ENCODE measurements around the gene GGT6.

Gene GGT6

GRCh38 chr17:4576729-4577322 is 16.4 kb upstream of the GGT6 start:
- in situ Hi-C loops (cut with MboI; ENCODE audit: low sequenced_read_pairs) = no loop called here

DNA sequence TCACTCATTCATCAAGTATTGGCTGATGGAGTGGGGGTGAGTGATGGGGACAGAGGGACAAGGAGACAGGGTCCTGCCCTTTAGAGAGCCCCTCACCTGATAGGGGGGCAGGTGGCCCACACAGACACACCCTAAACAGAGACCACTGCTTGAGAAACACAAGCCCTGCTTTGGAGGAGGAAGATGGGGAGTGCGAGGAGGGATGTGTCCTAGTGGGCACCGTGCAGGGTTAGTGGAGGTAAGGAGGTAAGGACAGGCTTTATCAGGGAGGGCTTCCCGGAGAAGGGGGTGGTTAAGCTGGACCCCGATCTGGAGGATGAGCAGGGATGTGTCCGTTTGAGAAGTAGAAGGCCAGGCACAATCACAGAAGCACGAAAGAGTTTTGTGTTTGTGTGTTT is 15.8 kb upstream of the GGT6 start:
- in situ Hi-C loops (cut with MboI; ENCODE audit: low sequenced_read_pairs) = no loop called here

- in situ Hi-C loops (cut with MboI; ENCODE audit: low sequenced_read_pairs) = no loop called here
Observed at GRCh38 chr17:4574448-4575045, 14.2 kb upstream of the GGT6 start.

DNA sequence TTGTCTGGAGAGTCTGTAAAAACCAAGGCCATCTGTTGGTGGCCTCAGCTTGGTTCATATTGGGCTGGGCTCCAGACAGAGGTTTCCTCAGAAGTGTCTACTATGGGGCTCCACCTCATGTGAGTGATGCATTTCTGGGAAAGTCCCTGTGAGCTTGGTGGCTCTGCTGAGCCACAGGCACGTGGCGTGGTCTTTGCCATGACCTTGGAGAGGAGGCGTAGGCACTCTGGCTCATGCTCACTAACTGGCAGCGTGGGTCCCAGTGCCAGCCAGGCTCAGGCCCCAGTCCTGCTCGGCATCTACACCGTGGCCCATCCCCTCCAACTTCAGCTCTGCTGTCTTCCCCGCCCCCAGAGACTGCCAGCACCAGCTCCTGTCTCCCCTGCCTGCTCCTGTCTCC is 13.3 kb upstream of the GGT6 start:
- in situ Hi-C loops (cut with MboI; ENCODE audit: low sequenced_read_pairs) = no loop called here

DNA sequence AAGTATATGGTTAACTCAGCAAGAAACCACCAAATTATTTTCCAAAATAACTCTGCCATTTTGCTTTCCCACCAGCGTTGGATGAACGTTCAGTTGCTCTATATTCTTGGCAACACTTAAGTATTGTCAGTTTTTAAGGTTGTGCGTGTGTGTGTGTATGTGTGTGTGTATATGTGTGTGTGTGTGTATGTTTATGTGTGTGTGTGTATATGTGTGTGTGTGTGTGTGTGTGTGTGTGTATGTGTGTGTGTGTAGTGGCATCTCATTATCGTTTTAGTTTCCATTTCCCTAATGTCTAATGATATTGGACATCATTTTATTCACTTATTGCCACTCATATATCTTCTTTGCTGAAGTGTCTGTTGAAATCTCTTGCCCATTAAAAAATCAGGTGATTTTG is 12.7 kb upstream of the GGT6 start:
- in situ Hi-C loops (cut with MboI; ENCODE audit: low sequenced_read_pairs) = no loop called here

DNA sequence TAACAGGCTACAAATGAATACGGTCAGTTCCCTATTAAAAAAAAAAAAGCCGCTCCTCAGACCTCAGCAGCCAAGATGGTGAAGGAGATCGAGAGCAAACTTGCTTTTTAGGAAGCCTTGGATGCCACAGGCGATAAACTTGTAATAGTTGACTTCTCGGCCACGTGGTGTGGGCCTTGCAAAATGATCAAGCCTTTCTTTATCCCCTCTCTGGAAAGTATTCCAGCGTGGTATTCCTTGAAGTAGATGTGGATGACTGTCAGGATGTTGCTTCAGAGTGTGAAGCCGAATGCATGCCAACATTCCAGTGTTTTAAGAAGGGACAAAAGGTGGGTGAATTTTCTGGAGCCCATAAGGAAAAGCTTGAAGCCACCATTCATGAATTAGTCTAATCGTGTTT is 11.8 kb upstream of the GGT6 start:
- in situ Hi-C loops (cut with MboI; ENCODE audit: low sequenced_read_pairs) = no loop called here

- in situ Hi-C loops (cut with MboI; ENCODE audit: low sequenced_read_pairs) = no loop called here
Observed at GRCh38 chr17:4569591-4569990, 9.2 kb upstream of the GGT6 start.

- in situ Hi-C loops (cut with MboI; ENCODE audit: low sequenced_read_pairs) = no loop called here
Observed at GRCh38 chr17:4566785-4567184, 6.4 kb upstream of the GGT6 start.

GRCh38 chr17:4565209-4566141 is 5.1 kb upstream of the GGT6 start:
- in situ Hi-C loops (cut with MboI; ENCODE audit: low sequenced_read_pairs) = no loop called here

DNA sequence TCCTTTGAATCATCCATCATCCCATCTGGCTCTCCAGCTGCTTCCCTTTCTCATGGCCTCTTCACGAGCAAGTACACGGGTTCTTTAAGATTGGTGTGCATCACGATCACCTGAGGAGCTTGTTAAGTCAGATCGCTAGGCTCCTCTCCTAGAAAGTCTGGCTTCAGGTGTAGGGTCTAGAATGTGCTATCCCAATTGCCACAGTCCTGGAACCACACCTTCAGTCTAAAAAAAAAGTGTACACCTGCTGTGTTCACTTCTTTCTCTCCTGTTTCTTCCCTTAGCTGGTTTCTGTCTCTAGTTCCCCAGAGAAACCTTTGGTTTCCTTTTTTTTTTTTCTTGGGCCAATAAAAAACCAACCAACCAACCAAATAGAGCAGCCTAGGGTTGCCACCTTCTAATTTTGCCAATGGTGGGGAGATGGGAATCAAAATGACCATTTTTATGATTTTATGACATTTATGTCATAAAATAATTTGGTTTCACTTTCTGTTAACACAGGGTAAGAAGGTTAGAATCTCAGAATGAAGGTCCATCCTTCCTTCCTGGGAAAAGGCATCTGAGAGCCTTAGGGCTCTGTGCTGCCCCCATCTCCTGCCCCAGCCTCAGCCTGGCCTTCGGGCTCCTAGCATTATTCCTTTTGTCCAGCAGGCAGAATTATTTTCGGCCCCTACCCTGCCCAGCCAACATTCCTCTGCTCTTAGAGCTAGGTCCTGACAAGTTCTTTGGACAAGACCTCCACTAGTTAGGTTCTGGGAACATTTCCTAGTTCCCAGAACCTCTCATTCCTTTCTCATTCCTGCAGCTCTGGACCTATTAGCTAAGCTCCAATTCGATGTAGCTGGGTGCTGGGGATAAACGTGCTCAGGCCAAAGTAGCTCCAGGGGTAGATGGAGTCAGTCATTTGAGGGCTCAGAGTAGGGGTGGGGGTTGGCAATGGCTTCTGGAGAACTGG is 1.9 kb upstream of the GGT6 start:
- in situ Hi-C loops (cut with MboI; ENCODE audit: low sequenced_read_pairs) = no loop called here

DNA sequence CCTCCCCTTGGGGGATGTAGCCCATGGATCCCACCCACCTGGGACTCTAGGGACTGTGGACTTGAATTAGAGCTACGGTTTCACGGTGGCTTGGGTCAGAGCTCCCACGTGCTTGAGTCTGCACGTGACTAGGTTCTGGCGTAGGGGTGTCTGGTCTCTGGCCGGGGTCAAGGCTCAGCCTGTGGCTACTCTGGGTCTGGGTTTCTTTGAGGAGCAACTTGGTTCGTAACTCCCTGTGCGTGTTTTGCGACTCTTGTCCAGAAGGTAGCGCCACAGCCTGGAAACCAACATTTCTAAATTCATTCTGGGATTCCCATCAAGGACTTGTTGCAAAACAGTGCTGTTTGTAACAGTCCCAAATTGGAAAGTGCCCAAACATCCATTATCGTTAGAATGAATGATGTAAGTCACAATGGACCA is 470 bp upstream of the GGT6 start:
- in situ Hi-C loops (cut with MboI; ENCODE audit: low sequenced_read_pairs) = no loop called here

DNA sequence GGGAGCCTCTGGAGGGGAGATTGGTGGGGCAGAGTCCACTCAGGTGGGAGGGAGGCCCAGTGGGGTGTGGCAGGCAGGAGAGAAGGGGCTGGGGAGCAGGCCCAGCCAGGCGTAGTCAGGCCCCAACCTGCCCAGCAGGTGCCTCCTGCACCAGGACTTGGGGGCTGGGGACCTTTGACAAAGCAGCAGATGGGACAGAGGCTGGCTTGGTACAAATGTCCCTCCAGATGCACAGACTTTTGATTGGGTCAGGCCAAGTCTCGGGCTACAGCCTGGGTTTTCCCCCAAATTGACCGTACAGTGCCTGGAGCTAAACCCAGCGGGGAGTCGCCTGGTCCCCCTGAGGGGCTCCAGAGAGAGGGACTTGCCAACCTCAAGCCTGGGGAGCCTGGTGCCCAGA is 411 bp downstream of the GGT6 start:
- in situ Hi-C loops (cut with MboI; ENCODE audit: low sequenced_read_pairs) = no loop called here

DNA sequence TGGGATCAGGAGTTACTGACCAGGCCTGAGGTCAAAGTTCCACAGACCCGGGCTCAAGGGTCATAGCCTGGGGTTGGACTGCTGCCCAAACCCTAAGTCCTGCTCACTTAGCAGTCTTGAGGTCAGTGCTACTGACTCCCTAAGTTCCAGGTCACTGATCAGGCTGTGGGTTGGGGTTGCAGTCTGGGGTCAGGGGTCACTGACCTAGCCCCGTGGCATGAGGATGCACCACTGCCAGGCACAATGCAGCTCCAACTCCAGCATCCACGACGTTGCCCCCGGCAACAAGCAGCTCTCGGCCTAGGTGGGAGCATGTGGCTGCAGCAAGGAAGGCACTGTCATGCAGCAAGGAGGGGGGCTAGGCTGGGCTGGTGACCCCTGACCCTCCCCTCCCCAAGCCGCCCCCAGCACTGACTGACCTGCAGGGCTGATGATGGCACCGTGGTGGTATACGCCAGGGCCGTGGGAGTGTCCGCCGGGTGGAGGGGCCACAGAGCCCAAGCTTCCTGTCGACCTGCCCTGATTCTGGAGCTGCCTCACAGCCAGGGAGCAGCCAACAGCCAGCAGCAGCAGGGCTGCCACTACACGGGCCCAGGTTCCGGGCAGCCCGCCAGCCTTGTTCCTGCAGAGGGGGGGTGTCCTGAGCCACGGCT is 1.1 kb downstream of the GGT6 start:
- in situ Hi-C loops (cut with MboI; ENCODE audit: low sequenced_read_pairs) = no loop called here

DNA sequence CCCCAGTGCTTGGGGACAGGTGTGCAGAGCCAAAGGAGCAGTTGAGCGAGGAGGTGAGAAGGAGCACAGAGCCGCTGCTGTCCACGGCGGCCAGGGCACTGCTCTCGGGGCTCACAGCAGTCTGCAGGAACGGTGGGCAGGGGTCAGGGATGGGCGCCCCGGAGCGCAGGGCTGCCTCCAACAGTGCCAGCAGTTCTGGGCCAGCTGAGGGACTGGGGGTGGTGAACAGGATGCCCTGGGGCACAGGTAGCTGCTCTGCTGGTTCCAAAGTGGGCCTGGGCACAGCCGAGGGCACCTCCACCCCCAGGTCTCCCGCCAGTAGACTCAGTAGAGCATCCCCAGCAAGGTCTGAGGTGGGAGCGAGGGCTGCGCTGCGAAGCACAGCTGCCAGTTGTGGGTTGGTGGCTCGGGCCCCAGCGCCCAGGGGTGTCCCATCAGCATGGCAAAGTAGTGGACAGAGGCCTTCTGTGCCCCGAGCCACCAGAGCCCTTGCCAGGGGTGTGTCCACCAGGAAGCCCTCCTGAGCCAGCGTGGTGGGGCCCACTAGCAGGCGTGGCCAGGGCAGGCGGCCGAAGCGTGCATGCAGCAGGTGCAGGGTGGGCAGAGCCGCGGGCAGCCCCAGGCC is 1.9 kb downstream of the GGT6 start:
- in situ Hi-C loops (cut with MboI; ENCODE audit: low sequenced_read_pairs) = no loop called here

- in situ Hi-C loops (cut with MboI; ENCODE audit: low sequenced_read_pairs) = no loop called here
Observed at GRCh38 chr17:4557626-4558346, 2.6 kb downstream of the GGT6 start.

DNA sequence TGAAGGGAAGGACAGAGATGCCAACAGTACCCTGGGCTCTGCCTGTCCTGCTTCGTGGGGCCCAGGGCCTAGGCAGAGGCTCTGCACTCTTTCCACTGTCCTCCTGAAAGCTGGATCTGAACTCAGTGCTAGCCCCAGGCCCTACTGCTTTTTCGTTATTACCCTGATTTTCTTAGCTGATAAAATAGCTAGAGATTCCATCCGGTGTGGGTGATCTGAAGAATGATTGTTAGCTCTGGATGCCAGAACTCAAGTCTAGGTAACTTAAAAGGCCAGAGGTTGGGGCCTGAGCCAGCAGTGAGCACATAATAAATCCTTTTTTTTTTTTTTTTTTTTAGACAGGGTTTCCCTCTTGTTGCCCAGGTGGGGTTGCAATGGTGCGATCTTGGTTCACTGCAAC is 3.4 kb downstream of the GGT6 start:
- in situ Hi-C loops (cut with MboI; ENCODE audit: low sequenced_read_pairs) = no loop called here

GRCh38 chr17:4555873-4556759 is 4.3 kb downstream of the GGT6 start:
- in situ Hi-C loops (cut with MboI; ENCODE audit: low sequenced_read_pairs) = no loop called here
